GM12873 (cell line): Measurements from ENCODE around the gene C19orf38.

Source experiments
- TF ChIP-seq, protein P1 (sequence below): IDR thresholded peaks from 2 replicates; pipeline ENCODE4 v1.5.1; 2012; ENCODE audit warnings: low read depth, mild to moderate bottlenecking, moderate library complexity, low read length, control low read depth; ENCODE audit not compliant: insufficient read depth; ENCODE audit errors: missing control alignments

The C19orf38 gene

DNA sequence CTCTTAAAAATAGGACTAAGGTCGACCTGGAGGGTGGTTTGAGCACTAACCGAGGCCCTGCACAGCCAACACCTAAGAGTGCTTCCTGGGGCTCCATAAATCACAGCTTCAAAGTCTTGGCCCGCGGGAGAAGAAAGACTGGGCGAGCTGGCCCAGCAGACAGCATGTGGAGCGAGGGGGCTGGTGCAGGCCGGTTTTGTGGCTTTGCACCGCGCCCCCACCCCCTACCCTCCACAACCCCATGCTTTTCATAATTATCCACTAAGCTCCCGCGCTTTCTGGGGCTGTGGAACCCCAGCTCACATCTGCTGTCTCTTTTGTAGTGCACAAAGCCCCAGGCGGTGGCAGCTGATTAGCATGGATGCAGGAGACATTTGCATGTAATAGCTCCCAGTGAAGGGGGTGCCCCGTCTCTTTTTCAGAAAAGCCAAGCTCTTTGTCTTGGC lies 40.2 kb downstream of the C19orf38 start:
- TF ChIP-seq, protein P1, sequence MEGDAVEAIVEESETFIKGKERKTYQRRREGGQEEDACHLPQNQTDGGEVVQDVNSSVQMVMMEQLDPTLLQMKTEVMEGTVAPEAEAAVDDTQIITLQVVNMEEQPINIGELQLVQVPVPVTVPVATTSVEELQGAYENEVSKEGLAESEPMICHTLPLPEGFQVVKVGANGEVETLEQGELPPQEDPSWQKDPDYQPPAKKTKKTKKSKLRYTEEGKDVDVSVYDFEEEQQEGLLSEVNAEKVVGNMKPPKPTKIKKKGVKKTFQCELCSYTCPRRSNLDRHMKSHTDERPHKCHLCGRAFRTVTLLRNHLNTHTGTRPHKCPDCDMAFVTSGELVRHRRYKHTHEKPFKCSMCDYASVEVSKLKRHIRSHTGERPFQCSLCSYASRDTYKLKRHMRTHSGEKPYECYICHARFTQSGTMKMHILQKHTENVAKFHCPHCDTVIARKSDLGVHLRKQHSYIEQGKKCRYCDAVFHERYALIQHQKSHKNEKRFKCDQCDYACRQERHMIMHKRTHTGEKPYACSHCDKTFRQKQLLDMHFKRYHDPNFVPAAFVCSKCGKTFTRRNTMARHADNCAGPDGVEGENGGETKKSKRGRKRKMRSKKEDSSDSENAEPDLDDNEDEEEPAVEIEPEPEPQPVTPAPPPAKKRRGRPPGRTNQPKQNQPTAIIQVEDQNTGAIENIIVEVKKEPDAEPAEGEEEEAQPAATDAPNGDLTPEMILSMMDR = no peak

DNA sequence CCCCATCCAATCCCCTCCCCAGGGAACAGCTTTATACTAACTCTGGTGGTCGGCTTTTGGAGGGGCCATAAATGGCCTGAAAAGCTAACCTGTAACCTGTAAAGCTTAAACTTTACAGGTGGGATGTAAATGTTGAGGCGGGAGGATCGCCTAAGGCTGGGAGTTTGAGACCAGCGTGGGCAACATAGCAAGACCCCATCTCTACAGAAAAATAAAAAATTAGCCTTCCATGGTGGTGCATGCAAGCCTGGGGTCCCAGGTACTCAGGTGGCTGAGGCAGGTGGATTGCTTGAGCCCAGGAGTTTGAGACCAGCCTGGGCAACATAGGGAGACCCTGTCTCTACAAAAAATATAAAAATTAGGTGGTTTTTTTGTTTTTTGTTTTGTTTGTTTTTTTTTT lies 41.7 kb downstream of the C19orf38 start:
- TF ChIP-seq, protein P1 = no peak

DNA sequence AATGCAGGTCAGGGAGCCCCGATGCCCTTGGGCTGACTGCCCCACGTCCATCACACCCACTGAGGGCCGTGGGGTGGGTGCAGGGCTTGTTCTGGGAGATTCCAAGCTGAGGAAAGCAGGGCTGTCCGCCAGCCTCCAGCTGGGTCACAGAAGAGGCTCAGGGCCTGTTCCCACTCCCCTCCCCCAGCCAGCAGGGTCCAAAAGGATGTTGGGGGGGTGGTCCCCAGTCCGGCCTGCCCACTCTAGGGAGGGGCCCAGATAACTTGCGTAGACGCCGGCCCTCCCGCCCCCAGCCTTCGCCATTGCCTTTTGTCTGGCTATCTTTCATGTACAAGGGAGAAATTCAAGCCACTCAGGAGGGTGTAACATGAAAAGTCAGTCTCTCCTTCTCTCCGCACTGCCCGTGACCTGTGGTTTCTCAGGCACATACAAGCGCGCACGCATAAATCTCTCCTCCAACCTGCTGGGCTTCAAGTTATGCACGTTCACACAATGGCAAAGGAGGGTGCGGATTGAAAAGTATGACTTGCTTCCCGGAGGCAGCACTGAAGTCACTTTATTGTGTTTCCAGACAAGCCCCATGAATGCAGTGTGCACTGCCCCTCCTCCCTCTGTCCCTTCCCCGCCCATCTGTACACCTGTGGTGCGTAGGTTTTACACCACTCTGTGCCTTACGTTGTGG lies 43.3 kb downstream of the C19orf38 start:
- TF ChIP-seq, protein P1 = no peak

DNA sequence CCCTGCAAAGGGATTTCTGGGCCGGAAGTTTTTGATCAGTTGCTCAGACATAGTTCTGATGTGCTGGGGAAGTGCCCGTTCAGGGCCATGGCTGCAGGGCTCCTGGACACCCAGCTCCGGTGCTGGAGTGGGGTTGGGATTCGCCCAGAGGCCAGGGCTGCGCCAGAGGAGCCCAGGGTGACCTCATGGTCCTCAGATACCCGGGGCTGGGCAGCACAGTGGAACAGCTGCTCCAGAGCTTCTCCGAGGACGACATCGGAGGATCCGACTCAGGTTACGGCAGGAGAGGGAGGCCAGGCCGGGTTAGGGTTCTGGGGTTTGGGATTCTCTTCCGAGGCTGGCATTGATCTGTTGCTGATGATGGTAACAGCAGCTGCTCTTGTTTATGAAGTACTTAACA lies 44.0 kb downstream of the C19orf38 start:
- TF ChIP-seq, protein P1 = no peak

DNA sequence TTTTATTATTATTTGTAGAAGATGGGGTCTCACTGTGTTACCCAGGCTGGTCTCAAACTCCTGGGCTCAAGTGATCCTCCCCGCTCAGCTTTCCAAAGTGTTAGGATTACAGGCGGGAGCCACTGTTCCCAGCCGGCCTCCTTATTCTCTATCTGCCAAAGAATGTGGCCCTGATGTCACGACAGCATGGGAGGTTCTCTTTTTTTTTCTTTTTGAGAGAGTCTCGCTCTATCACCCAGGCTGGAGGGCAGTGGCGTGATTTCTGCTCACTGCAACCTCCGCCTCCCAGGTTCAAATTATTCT lies 46.6 kb downstream of the C19orf38 start:
- TF ChIP-seq, protein P1 = no peak

DNA sequence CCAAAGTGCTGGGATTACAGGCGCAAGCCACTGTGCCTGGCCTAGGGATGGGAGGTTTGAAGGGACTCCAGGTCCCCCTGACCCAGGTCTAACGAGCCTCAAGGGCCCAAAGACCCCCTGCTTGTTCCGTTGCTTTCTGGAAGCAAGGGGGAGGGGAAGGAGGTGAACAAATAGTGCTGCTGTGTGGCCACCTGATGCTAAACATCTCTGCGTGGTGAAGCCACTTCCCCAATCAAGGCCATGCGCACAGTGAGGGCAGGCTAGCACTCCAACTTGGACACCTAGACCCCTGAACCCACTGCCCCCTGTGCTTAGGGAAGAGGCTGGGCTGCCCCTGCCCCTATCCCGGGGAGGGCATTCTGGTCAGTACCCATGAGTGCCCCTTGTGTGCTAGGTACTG lies 47.1 kb downstream of the C19orf38 start:
- TF ChIP-seq, protein P1 = no peak

DNA sequence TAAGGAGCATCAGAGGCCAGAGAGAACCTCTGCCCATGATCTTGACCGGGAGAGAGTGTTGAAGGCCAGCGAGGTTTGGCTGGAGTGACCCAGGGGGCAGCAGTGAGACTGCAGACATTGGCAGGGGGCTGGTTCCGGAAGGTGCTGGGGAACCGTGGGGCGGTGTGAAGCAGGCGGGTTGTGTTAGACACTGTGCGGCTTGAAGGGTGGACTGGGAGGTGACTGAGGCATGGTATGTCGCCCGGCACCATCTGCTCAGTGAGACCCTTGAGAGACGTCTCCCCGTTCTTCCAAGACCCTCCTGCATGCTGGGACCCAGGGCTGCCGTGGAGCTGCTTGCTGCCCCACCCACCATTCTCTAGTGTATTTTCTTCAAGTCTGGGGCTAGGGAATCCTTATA lies 47.7 kb downstream of the C19orf38 start:
- TF ChIP-seq, protein P1 = no peak
